GM23338 (cell line): ENCODE measurements around the gene ALB.

ENCODE experiments used
- CTCF ChIP-seq, 2 experiments: fragments of 200-600 bp in 1 of 2; sonication (generic) in 1 of 2; conservative IDR thresholded peaks; 2 replicates each; pipeline versions ENCODE4 v1.5.1 to v1.6.1; 2016 to 2017; ENCODE audit warnings: antibody characterized with exemption in 2 of 2, low read depth in 2 of 2, mild to moderate bottlenecking in 2 of 2, moderate library complexity in 1 of 2
- POLR2AphosphoS5 ChIP-seq: IDR thresholded peaks from 2 replicates; pipeline ENCODE4 v1.6.1; 2016; ENCODE audit warnings: antibody characterized with exemption, low read depth

GRCh38 chr4:73419106-73420038 is 15.3 kb downstream of the ALB start:
- TF ChIP-seq CTCF (conservative IDR thresholded peaks at IDR 0.05; ENCODE audit: low read depth in 2 of 2) (no peak), POLR2AphosphoS5 (no peak)
